K562 (cell line): Measurements from ENCODE around the gene CHST14. TPM values are rescaled to one million over a fixed set of nuclear protein-coding genes. Genes with fewer than 3 reads are reported as not detected.
A peak's percentile ranks its signal among the peaks of the same experiment; 100 is the strongest.

Experiments
- ATAC-seq: fragments of 200-7000 bp; cut with Tn5 transposase; 3 replicates; pipeline ENCODE4 v1.9.1; 2020; ENCODE audit warnings: moderate library complexity
- BruUV-seq: library from RNA; stranded (reverse); fragments of 400-500 nt; replicated peaks from 2 replicates; lab custom pipeline; 2021; lab: Mats Ljungman, UMichigan
- CTCF ChIA-PET: fragments of 300-600 bp; formaldehyde crosslinking; extraction: SDS; loops from one replicate; lab custom pipeline; 2021; ENCODE audit warnings: low intra/inter-chr PET ratio; lab: Yijun Ruan, JAX
- POLR2A ChIA-PET: fragments of 300-600, 350-650 bp; sonication (Branson Sonifier 250); formaldehyde crosslinking; extraction: SDS; loops from one replicate; lab custom pipeline; 2021; ENCODE audit warnings: antibody characterized with exemption, inconsistent platforms; lab: Yijun Ruan, JAX
- DNase-seq, 4 experiments: peaks; one replicate each; pipeline versions ENCODE4 v3.0.0 to v3.0.0-alpha.2; 2011 to 2018; ENCODE audit warnings: low spot score in 3 of 4, mixed read lengths in 3 of 4; ENCODE audit errors: extremely low read depth in 1 of 4
- FAIRE-seq: peaks from 2 replicates; lab custom pipeline; 2011; peaks lifted over from hg19 to GRCh38; lab: Jason Lieb, UNC
- H2AFZ ChIP-seq: 2 replicates; pipeline ENCODE4 v1.6.0; 2011; ENCODE audit warnings: low read depth, low read length, control low read depth, inconsistent platforms
- H3K27ac ChIP-seq: fragments of 200-600 bp; 3 replicates; pipeline ENCODE4 v1.8.0; 2011; ENCODE audit warnings: low read depth, mild to moderate bottlenecking, control low read depth, inconsistent platforms, low read length, moderate library complexity, mixed read lengths; ENCODE audit errors: extremely low read depth
- H3K27me3 ChIP-seq, 2 experiments: fragments of 300-600 bp in 1 of 2; 2 replicates in 1 of 2; 3 replicates in 1 of 2; pipeline versions ENCODE4 v1.6.0 to v1.8.0; 2011; ENCODE audit warnings: inconsistent platforms in 2 of 2, low read length in 2 of 2, mild to moderate bottlenecking in 1 of 2, mixed read lengths in 1 of 2, moderate library complexity in 1 of 2; ENCODE audit not compliant: control insufficient read depth in 2 of 2, insufficient read depth in 2 of 2
- H3K36me3 ChIP-seq: fragments of 300-600 bp; 3 replicates; pipeline ENCODE4 v1.8.0; 2011; ENCODE audit warnings: mild to moderate bottlenecking, low read length, inconsistent platforms; ENCODE audit not compliant: control insufficient read depth, insufficient read depth
- H3K4me1 ChIP-seq, 2 experiments: fragments of 200-600 bp in 1 of 2; replicated peaks in 1 of 2; 2 replicates in 1 of 2; 3 replicates in 1 of 2; pipeline versions ENCODE4 v1.5.1 to v1.8.0; 2011; ENCODE audit warnings: inconsistent platforms in 2 of 2, low read length in 2 of 2, mild to moderate bottlenecking in 1 of 2, mixed read lengths in 1 of 2, moderate library complexity in 1 of 2; ENCODE audit not compliant: control insufficient read depth in 2 of 2, insufficient read depth in 2 of 2
- H3K4me2 ChIP-seq: 2 replicates; pipeline ENCODE4 v1.6.1; 2011; ENCODE audit warnings: low read length, control low read depth, inconsistent platforms, mixed read lengths; ENCODE audit not compliant: insufficient read depth
- H3K4me3 ChIP-seq: fragments of 200-600 bp; sonication (generic), shearing (Covaris generic); 2 replicates; pipeline ENCODE4 v1.5.1; 2016; ENCODE audit warnings: control low read depth, inconsistent platforms
- H3K79me2 ChIP-seq: fragments of 200-600 bp; 3 replicates; pipeline ENCODE4 v1.8.0; 2011; ENCODE audit warnings: low read length, inconsistent platforms; ENCODE audit not compliant: control insufficient read depth, insufficient read depth
- H3K9ac ChIP-seq, 2 experiments: 2 replicates each; pipeline versions ENCODE4 v1.6.0 to v1.6.1; 2011; ENCODE audit warnings: low read depth in 2 of 2, low read length in 2 of 2, control low read depth in 1 of 2, inconsistent platforms in 1 of 2, mild to moderate bottlenecking in 1 of 2, mixed read lengths in 1 of 2; ENCODE audit not compliant: insufficient read depth in 1 of 2
- H3K9me1 ChIP-seq: one replicate; pipeline ENCODE4 v1.6.0; 2011; ENCODE audit warnings: inconsistent platforms, mild to moderate bottlenecking, low read length, moderate library complexity; ENCODE audit not compliant: control insufficient read depth, insufficient read depth
- H3K9me3 ChIP-seq: replicated peaks from 2 replicates; pipeline ENCODE4 v1.5.1; 2011; ENCODE audit warnings: low read depth, low read length, inconsistent platforms; ENCODE audit not compliant: control insufficient read depth, insufficient read depth
- H4K20me1 ChIP-seq: replicated peaks from 2 replicates; pipeline ENCODE4 v1.6.1; 2011; ENCODE audit warnings: low read length, inconsistent platforms, mixed read lengths; ENCODE audit not compliant: control insufficient read depth, insufficient read depth
- CCAR2 ChIP-seq: fragments of 200-400 bp; formaldehyde crosslinking; IDR thresholded peaks from 2 replicates; pipeline ENCODE4 v1.6.1; 2017; ENCODE audit warnings: mild to moderate bottlenecking, low read depth, low read length
- HCFC1 ChIP-seq: IDR thresholded peaks from 2 replicates; pipeline ENCODE4 v1.6.1; 2012; ENCODE audit warnings: low read depth, low read length, improper control_type of control experiment
- HDAC1 ChIP-seq, 2 experiments: fragments of 450-650 bp; IDR thresholded peaks; 2 replicates each; pipeline ENCODE4 v1.6.1; 2016 to 2017; ENCODE audit warnings: inconsistent platforms in 1 of 2, mild to moderate bottlenecking in 1 of 2, moderate library complexity in 1 of 2
- HSF4 ChIP-seq: fragments of 250-450 bp; sonication (Bioruptor Pico); IDR thresholded peaks from 2 replicates; pipeline ENCODE4 v2.1.2; 2022; ENCODE audit warnings: mild to moderate bottlenecking, moderate library complexity, borderline replicate concordance
- NELFE ChIP-seq: IDR thresholded peaks from 2 replicates; pipeline ENCODE4 v1.6.1; 2011; ENCODE audit warnings: mild to moderate bottlenecking; ENCODE audit not compliant: insufficient read depth, insufficient read length
- POLR2B ChIP-seq: fragments of 450-650 bp; IDR thresholded peaks from 2 replicates; pipeline ENCODE4 v1.6.1; 2018; ENCODE audit warnings: low read depth; ENCODE audit not compliant: partially characterized antibody
- POLR2G ChIP-seq: fragments of 200-400 bp; formaldehyde crosslinking; IDR thresholded peaks from 2 replicates; pipeline ENCODE4 v1.6.1; 2017; ENCODE audit warnings: low read depth, mild to moderate bottlenecking, antibody characterized with exemption, low read length, moderate library complexity
- SRSF3 ChIP-seq: fragments of 200-400 bp; formaldehyde crosslinking; IDR thresholded peaks from 2 replicates; pipeline ENCODE4 v1.6.1; 2016; ENCODE audit warnings: mild to moderate bottlenecking, low read length, moderate library complexity; ENCODE audit not compliant: insufficient read depth
- ZNF408 ChIP-seq: fragments of 250-450 bp; sonication (Bioruptor Pico); IDR thresholded peaks from 2 replicates; pipeline ENCODE4 v1.4.0; 2020; ENCODE audit warnings: low read depth, mild to moderate bottlenecking, moderate library complexity
- ZNF436 ChIP-seq: fragments of 250-450, 450-650 bp; sonication (Bioruptor Pico); formaldehyde crosslinking; IDR thresholded peaks from 2 replicates; pipeline ENCODE4 v1.7.0; 2020; ENCODE audit warnings: mild to moderate bottlenecking
- WGBS: fragments of 100-300 bp; shearing (Covaris generic); methylation state at CpG from one replicate; pipeline ENCODE4 v1.1.6; 2016; ENCODE audit warnings: low coverage, mixed read lengths; ENCODE audit not compliant: insufficient coverage; ENCODE audit errors: missing lambda C conversion rate; 5-methylcytosine and 5-hydroxymethylcytosine counted together
- in situ Hi-C: fragments of 300-500 bp; cut with MboI; formaldehyde crosslinking; loops from 4 replicates; pipeline ENCODE4 v1.15.0; 2018; ENCODE audit warnings: inconsistent platforms, mixed read lengths
- intact Hi-C: fragments of 100-400 bp; cut with micrococcal nuclease; formaldehyde crosslinking; loops from 2 replicates; pipeline ENCODE4 v1.14.2; 2022
- polyA plus RNA-seq, 8 experiments: library from polyadenylated mRNA; depleted of rRNA in 4 of 8; stranded (reverse) in 5 of 8; unstranded in 3 of 8; fragments of >200 nt; fragmentation: Nextera tagmentation in 2 of 8; fragmentation: Illumina TruSeq in 1 of 8; extraction: Ambion mirVana in 2 of 8; extraction: Trizol in 1 of 8; gene quantifications; 2 replicates each; pipeline versions ENCODE4 v1.2.1 to v1.2.3, GENCODE V29; 2011 to 2014; ENCODE audit warnings: inconsistent platforms in 1 of 8, missing spikeins in 1 of 8
- total RNA-seq, 7 experiments: library from RNA; depleted of rRNA in 6 of 7; stranded (reverse); fragments of >200 nt in 6 of 7; fragmentation: Illumina TruSeq in 2 of 7; extraction: Trizol in 2 of 7; gene quantifications; 2 replicates each; pipeline versions ENCODE4 v1.2.1 to v1.2.3, GENCODE V29; 2011 to 2021; ENCODE audit warnings: low replicate concordance in 1 of 7
- TF ChIP-seq, protein P1 (sequence below): fragments of 250-450 bp; sonication (Bioruptor Pico); IDR thresholded peaks from 2 replicates; pipeline ENCODE4 v1.4.0; 2020; ENCODE audit warnings: mild to moderate bottlenecking, moderate library complexity
- TF ChIP-seq, protein P2 (sequence below): IDR thresholded peaks from 3 replicates; pipeline ENCODE4 v1.6.1; 2011; ENCODE audit warnings: borderline replicate concordance, mild to moderate bottlenecking; ENCODE audit not compliant: insufficient read length, insufficient read depth
- TF ChIP-seq, protein P3 (sequence below): fragments of 450-650 bp; IDR thresholded peaks from 2 replicates; pipeline ENCODE4 v1.6.1; 2017; ENCODE audit warnings: antibody characterized with exemption, mild to moderate bottlenecking

The CHST14 gene
- total and polyA plus RNA-seq, 9 of the 15 experiments (the other 6 are each of a cell fraction or from before 2014, with no cell fraction given), result 1.6 to 12.1 (median 4.5) TPM

DNA sequence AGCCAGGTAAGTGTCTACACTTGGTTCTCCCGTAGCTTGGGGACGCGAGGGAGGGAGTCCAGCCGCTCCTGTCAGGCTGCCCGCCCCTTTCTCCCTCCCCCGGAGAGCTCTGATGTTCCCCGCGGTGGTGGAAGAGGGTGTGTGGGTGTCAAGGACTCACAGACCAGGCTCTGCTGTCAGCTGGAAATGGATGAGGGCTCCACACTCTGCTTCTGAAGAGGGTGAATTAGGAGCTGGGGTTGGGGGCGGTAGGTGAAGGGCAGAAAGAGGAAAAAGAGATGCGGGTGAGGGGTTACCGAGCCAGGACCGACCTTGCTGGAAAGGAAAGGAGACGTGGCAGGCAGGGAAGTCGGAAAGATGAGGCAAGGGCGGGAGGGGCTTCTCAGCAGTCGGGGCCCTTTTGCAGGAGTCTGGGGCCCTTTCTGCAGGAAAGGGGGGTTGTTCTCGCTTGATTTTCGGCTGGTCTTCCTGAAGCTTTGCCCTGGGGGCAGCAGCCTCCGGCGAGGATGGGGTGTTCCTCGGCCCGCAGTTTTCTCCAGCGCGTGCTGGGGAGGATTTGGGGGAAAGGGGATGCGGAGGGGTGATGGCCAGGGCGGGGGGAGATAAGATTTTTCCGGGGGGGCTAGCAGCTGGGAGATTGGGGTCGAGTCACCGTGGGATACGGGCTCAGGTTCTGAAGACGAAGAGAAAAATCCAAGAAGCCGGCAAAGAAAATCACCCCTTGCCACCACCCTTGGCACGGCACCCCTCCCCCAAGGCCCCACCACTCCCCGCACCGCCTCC is 30.6 kb upstream of the CHST14 start:
- peak; percentile 72 for ATAC-seq
- TF ChIP-seq, protein P1, sequence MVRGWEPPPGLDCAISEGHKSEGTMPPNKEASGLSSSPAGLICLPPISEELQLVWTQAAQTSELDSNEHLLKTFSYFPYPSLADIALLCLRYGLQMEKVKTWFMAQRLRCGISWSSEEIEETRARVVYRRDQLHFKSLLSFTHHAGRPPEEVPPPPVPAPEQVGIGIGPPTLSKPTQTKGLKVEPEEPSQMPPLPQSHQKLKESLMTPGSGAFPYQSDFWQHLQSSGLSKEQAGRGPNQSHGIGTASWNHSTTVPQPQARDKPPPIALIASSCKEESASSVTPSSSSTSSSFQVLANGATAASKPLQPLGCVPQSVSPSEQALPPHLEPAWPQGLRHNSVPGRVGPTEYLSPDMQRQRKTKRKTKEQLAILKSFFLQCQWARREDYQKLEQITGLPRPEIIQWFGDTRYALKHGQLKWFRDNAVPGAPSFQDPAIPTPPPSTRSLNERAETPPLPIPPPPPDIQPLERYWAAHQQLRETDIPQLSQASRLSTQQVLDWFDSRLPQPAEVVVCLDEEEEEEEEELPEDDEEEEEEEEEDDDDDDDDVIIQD (CRISPR knock-in tag), result no peak
- TF ChIP-seq CCAR2 (no peak), HDAC1 (IDR thresholded peaks at IDR 0.05) (peak in 1 of 2 experiments; percentile 72; a peak in 2 of 4 replicates), NELFE (no peak), SRSF3 (no peak), HSF4 (CRISPR knock-in tag) (no peak), POLR2B (peak; percentile 46), ZNF436 (CRISPR knock-in tag) (no peak), ZNF408 (CRISPR knock-in tag) (no peak), HCFC1 (no peak), POLR2G (peak; percentile 0; the same call in 1 of the 2 replicates)
- TF ChIP-seq, protein P2, sequence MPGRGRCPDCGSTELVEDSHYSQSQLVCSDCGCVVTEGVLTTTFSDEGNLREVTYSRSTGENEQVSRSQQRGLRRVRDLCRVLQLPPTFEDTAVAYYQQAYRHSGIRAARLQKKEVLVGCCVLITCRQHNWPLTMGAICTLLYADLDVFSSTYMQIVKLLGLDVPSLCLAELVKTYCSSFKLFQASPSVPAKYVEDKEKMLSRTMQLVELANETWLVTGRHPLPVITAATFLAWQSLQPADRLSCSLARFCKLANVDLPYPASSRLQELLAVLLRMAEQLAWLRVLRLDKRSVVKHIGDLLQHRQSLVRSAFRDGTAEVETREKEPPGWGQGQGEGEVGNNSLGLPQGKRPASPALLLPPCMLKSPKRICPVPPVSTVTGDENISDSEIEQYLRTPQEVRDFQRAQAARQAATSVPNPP, result no peak
- TF ChIP-seq, protein P3, sequence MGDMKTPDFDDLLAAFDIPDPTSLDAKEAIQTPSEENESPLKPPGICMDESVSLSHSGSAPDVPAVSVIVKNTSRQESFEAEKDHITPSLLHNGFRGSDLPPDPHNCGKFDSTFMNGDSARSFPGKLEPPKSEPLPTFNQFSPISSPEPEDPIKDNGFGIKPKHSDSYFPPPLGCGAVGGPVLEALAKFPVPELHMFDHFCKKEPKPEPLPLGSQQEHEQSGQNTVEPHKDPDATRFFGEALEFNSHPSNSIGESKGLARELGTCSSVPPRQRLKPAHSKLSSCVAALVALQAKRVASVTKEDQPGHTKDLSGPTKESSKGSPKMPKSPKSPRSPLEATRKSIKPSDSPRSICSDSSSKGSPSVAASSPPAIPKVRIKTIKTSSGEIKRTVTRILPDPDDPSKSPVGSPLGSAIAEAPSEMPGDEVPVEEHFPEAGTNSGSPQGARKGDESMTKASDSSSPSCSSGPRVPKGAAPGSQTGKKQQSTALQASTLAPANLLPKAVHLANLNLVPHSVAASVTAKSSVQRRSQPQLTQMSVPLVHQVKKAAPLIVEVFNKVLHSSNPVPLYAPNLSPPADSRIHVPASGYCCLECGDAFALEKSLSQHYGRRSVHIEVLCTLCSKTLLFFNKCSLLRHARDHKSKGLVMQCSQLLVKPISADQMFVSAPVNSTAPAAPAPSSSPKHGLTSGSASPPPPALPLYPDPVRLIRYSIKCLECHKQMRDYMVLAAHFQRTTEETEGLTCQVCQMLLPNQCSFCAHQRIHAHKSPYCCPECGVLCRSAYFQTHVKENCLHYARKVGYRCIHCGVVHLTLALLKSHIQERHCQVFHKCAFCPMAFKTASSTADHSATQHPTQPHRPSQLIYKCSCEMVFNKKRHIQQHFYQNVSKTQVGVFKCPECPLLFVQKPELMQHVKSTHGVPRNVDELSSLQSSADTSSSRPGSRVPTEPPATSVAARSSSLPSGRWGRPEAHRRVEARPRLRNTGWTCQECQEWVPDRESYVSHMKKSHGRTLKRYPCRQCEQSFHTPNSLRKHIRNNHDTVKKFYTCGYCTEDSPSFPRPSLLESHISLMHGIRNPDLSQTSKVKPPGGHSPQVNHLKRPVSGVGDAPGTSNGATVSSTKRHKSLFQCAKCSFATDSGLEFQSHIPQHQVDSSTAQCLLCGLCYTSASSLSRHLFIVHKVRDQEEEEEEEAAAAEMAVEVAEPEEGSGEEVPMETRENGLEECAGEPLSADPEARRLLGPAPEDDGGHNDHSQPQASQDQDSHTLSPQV, result no peak

More for the DNA sequence above, 30.6 kb upstream of the CHST14 start:
- BruUV-seq, result TSS peak; percentile 54
- Histone ChIP-seq H3K9me3 (no peaks in the 10 kb centered on the region), H3K9me1 (peaks cover 4% of the 10 kb centered on the region), H3K4me1 (peaks cover 59 to 77% of the 10 kb centered on the region in 2 experiments), H3K4me3 (peak overlapping the region; percentile 80), H3K36me3 (peaks cover 13% of the 10 kb centered on the region; the same call in 2 of the 3 replicates), H3K4me2 (peak overlapping the region; percentile 85), H3K9ac (peak overlapping the region; percentile 81 to 88), H3K27me3 (no peaks in the 10 kb centered on the region), H2AFZ (peak overlapping the region; percentile 85), H3K79me2 (peaks cover 66% of the 10 kb centered on the region), H3K27ac (peak overlapping the region; percentile 78), H4K20me1 (peaks cover 23% of the 10 kb centered on the region)
- ChIA-PET POLR2A (interaction anchor here (0.7 to 8.4 kb wide), 8 partner anchors 11 to 750 kb away, joined by 3 to 89 read pairs (median 4); no protein-coding TSS in a partner anchor), CTCF (no interaction called here)
- 1% methylated on average over 15 of the region's 35 CpGs for WGBS
- FAIRE-seq (peak; percentile 94), DNase-seq (peak; percentile 69 to 89 (median 78))
- intact Hi-C loops (loop anchor here (2.0 to 5.0 kb wide), 2 partner anchors 31 to 67 kb away; partner anchors contain the start of gene CHST14), in situ Hi-C loops (no loop called here)
